HepG2 (cell line): ENCODE data around the gene DLG1. TPM values are rescaled to one million over a fixed set of nuclear protein-coding genes. Genes with fewer than 3 reads are reported as not detected.

Experiments
- ATAC-seq: fragments of 200-7000 bp; cut with Tn5 transposase; 3 replicates; pipeline ENCODE4 v1.9.1; 2020; ENCODE audit warnings: mild to moderate bottlenecking, moderate library complexity
- BruUV-seq: library from RNA; stranded (reverse); fragments of 400-500 nt; replicated peaks from 2 replicates; lab custom pipeline; 2021; lab: Mats Ljungman, UMichigan
- CTCF ChIA-PET: fragments of 300-600 bp; formaldehyde crosslinking; extraction: SDS; loops from one replicate; lab custom pipeline; 2021; ENCODE audit warnings: low total read pairs, inconsistent platforms, low intra/inter-chr PET ratio; lab: Yijun Ruan, JAX
- POLR2A ChIA-PET: fragments of 350-600 bp; sonication (Branson Sonifier 250); formaldehyde crosslinking; loops from one replicate; lab custom pipeline; 2020; ENCODE audit warnings: antibody characterized with exemption, inconsistent platforms; lab: Yijun Ruan, JAX
- DNase-seq: peaks from one replicate; pipeline ENCODE4 v3.0.0-alpha.2; 2015; ENCODE audit warnings: low spot score
- FAIRE-seq: peaks from 3 replicates; lab custom pipeline; 2011; peaks lifted over from hg19 to GRCh38; lab: Jason Lieb, UNC
- H2AFZ ChIP-seq: one replicate; pipeline ENCODE4 v1.6.1; 2011; ENCODE audit warnings: low read length, inconsistent platforms
- H3K27ac ChIP-seq: fragments of 300-600 bp; 3 replicates; pipeline ENCODE4 v1.8.0; 2011; ENCODE audit warnings: mixed run types, mild to moderate bottlenecking, mixed read lengths, low read length, inconsistent platforms; ENCODE audit not compliant: insufficient read depth; ENCODE audit errors: extremely low read length
- H3K27me3 ChIP-seq, 2 experiments: fragments of 200-600 bp in 1 of 2; 2 replicates in 1 of 2; 3 replicates in 1 of 2; pipeline versions ENCODE4 v1.6.0 to v1.8.0; 2011; ENCODE audit warnings: low read length in 2 of 2, mild to moderate bottlenecking in 2 of 2, moderate library complexity in 2 of 2, inconsistent platforms in 1 of 2; ENCODE audit not compliant: insufficient read depth in 2 of 2, control insufficient read depth in 1 of 2
- H3K36me3 ChIP-seq, 2 experiments: fragments of 200-600 bp in 1 of 2; replicated peaks in 1 of 2; 2 replicates in 1 of 2; 3 replicates in 1 of 2; pipeline versions ENCODE4 v1.5.1 to v1.8.0; 2011; ENCODE audit warnings: low read length in 2 of 2, inconsistent platforms in 1 of 2; ENCODE audit not compliant: insufficient read depth in 2 of 2, control insufficient read depth in 1 of 2
- H3K4me1 ChIP-seq: 2 replicates; pipeline ENCODE4 v1.5.1; 2012; ENCODE audit warnings: low read length, inconsistent platforms; ENCODE audit not compliant: insufficient read depth
- H3K4me2 ChIP-seq: 2 replicates; pipeline ENCODE4 v1.6.0; 2011; ENCODE audit warnings: low read depth, low read length, inconsistent platforms
- H3K4me3 ChIP-seq, 3 experiments: fragments of 200-600 bp in 1 of 3; sonication (generic), shearing (Covaris generic) in 1 of 3; replicated peaks in 1 of 3; 2 replicates each; pipeline ENCODE4 v1.5.1; 2011 to 2016; ENCODE audit warnings: low read length in 3 of 3, inconsistent platforms in 2 of 3, low read depth in 2 of 3, mild to moderate bottlenecking in 2 of 3, control low read depth in 1 of 3, mixed read lengths in 1 of 3; ENCODE audit not compliant: insufficient read depth in 1 of 3
- H3K79me2 ChIP-seq: one replicate; pipeline ENCODE4 v1.6.1; 2011; ENCODE audit warnings: low read length, inconsistent platforms; ENCODE audit not compliant: insufficient read depth
- H3K9ac ChIP-seq: 2 replicates; pipeline ENCODE4 v1.6.0; 2011; ENCODE audit warnings: mild to moderate bottlenecking, low read depth, low read length, inconsistent platforms; ENCODE audit not compliant: insufficient read depth
- H3K9me3 ChIP-seq: 2 replicates; pipeline ENCODE4 v1.5.1; 2012; ENCODE audit warnings: mild to moderate bottlenecking, low read length
- H4K20me1 ChIP-seq: 2 replicates; pipeline ENCODE4 v1.6.0; 2011; ENCODE audit warnings: inconsistent platforms, mild to moderate bottlenecking, low read length, moderate library complexity; ENCODE audit not compliant: insufficient read depth
- EZH2 ChIP-seq: conservative IDR thresholded peaks from 2 replicates; pipeline ENCODE4 v1.6.1; 2012; ENCODE audit warnings: mild to moderate bottlenecking, low read depth, low read length, moderate library complexity
- KDM4B ChIP-seq: sonication (generic); formaldehyde crosslinking; IDR thresholded peaks from 2 replicates; pipeline ENCODE4 v1.4.0; 2020; ENCODE audit warnings: missing genetic modification reagents
- MAFG ChIP-seq: sonication (generic); formaldehyde crosslinking; IDR thresholded peaks from 2 replicates; pipeline ENCODE4 v1.5.1; 2020; ENCODE audit warnings: mild to moderate bottlenecking, missing genetic modification reagents
- PHF8 ChIP-seq: sonication (generic); formaldehyde crosslinking; IDR thresholded peaks from 2 replicates; pipeline ENCODE4 v1.5.0; 2020; ENCODE audit warnings: missing genetic modification reagents
- RFXANK ChIP-seq: IDR thresholded peaks from 2 replicates; pipeline ENCODE4 v1.6.1; 2016
- RFXAP ChIP-seq: sonication (generic); formaldehyde crosslinking; IDR thresholded peaks from 2 replicates; pipeline ENCODE4 v1.4.0; 2020; ENCODE audit warnings: missing genetic modification reagents, borderline replicate concordance
- TGIF2 ChIP-seq: IDR thresholded peaks from 2 replicates; pipeline ENCODE4 v1.6.1; 2016; ENCODE audit warnings: control low read depth, missing compliant biosample characterization
- ZNF564 ChIP-seq: sonication (generic); formaldehyde crosslinking; IDR thresholded peaks from 2 replicates; pipeline ENCODE4 v1.8.1; 2023; ENCODE audit warnings: mild to moderate bottlenecking, missing genetic modification reagents
- ZNF615 ChIP-seq: sonication (generic); formaldehyde crosslinking; IDR thresholded peaks from 2 replicates; pipeline ENCODE4 v1.5.0; 2020; ENCODE audit warnings: mild to moderate bottlenecking, missing genetic modification reagents, borderline replicate concordance
- ZNF724P ChIP-seq: sonication (generic); formaldehyde crosslinking; IDR thresholded peaks from 2 replicates; pipeline ENCODE4 v1.8.0; 2022; ENCODE audit warnings: missing genetic modification reagents, borderline replicate concordance
- ZNF782 ChIP-seq: sonication (generic); formaldehyde crosslinking; IDR thresholded peaks from 2 replicates; pipeline ENCODE4 v1.4.0; 2020; ENCODE audit warnings: missing genetic modification reagents, mild to moderate bottlenecking, borderline replicate concordance
- WGBS: methylation state at CpG from one replicate; pipeline ENCODE4 v1.1.6; 2017; ENCODE audit warnings: low lambda C conversion rate; 5-methylcytosine and 5-hydroxymethylcytosine counted together
- in situ Hi-C: cut with HindIII; loops from 2 replicates; pipeline ENCODE4 v1.10.0; 2017; ENCODE audit warnings: low pct_unique_long_range_greater_than_20kb; ENCODE audit not compliant: extremely low pct_ligation_motif_present
- intact Hi-C: fragments of 100-400 bp; cut with micrococcal nuclease; formaldehyde crosslinking; loops from one replicate; pipeline ENCODE4 v1.10.0; 2022; ENCODE audit not compliant: unreplicated experiment
- polyA plus RNA-seq, 8 experiments: library from polyadenylated mRNA; depleted of rRNA in 3 of 8; stranded (reverse) in 7 of 8; unstranded in 1 of 8; fragments of >200 nt; fragmentation: Illumina TruSeq in 4 of 8; extraction: Trizol in 4 of 8; gene quantifications; 2 replicates each; pipeline versions ENCODE4 v1.2.1 to v1.2.3, GENCODE V29; 2011 to 2016; ENCODE audit warnings: low read depth in 4 of 8, missing spikeins in 1 of 8, mixed read lengths in 1 of 8; ENCODE audit not compliant: insufficient read depth in 1 of 8
- total RNA-seq, 5 experiments: library from RNA; depleted of rRNA; stranded (reverse); fragments of >200 nt; fragmentation: Illumina TruSeq; extraction: Trizol; gene quantifications; 2 replicates each; pipeline ENCODE4 v1.2.3, GENCODE V29; 2016; ENCODE audit warnings: low read depth in 1 of 5
- TF ChIP-seq, protein P1 (sequence below), 2 experiments: sonication (generic) in 1 of 2; formaldehyde crosslinking in 1 of 2; IDR thresholded peaks; 2 replicates each; pipeline versions ENCODE4 v1.6.1 to v1.9.0; 2014 to 2022; ENCODE audit warnings: antibody characterized with exemption in 1 of 2, borderline replicate concordance in 1 of 2, inconsistent platforms in 1 of 2, low read depth in 1 of 2, missing genetic modification reagents in 1 of 2
- TF ChIP-seq, protein P2 (sequence below): sonication (generic); formaldehyde crosslinking; IDR thresholded peaks from 2 replicates; pipeline ENCODE4 v1.8.1; 2023; ENCODE audit warnings: missing genetic modification reagents, mild to moderate bottlenecking, borderline replicate concordance
- TF ChIP-seq, protein P3 (sequence below): sonication (generic); formaldehyde crosslinking; conservative IDR thresholded peaks from 2 replicates; pipeline ENCODE4 v1.8.0; 2022; ENCODE audit warnings: low read depth, missing genetic modification reagents
- TF ChIP-seq, protein P4 (sequence below), 2 experiments: sonication (generic) in 1 of 2; formaldehyde crosslinking in 1 of 2; IDR thresholded peaks; 2 replicates each; pipeline versions ENCODE4 v1.5.1 to v1.6.1; 2011 to 2020; ENCODE audit warnings: borderline replicate concordance in 1 of 2, low read depth in 1 of 2, low read length in 1 of 2, mild to moderate bottlenecking in 1 of 2, missing genetic modification reagents in 1 of 2, moderate library complexity in 1 of 2

DLG1 gene
- total and polyA plus RNA-seq, 2 of the 13 experiments (the other 11 are each of a cell fraction or from before 2014, with no cell fraction given) = 30.5 to 104 TPM

DNA sequence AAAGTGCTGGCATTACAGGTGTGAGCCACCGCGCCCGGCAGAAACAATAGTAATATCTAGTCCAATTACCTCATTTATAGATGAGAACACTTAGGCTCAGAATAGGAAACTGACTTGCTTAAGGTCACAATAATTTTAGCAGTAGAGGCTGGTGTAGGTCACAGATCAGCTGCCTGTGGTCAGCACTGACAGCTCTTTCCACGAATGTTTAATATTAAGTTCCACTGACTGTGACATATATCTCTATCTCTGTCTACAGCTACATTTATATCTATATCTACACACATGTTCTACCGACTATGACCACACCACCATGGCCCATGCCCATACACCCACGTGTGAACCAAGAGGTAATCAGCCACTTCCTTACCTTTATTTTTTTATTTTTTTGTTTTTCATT is 40.2 kb upstream of the DLG1 start:
- intact Hi-C loops = no loop called here
- no TSS peak for BruUV-seq

More for the DNA sequence above, 40.2 kb upstream of the DLG1 start:
- Histone ChIP-seq H2AFZ (no peak overlapping the region), H3K79me2 (no peaks in the 10 kb centered on the region), H3K27me3 (no peaks in the 10 kb centered on the region), H4K20me1 (no peaks in the 10 kb centered on the region), H3K9ac (no peak overlapping the region), H3K4me3 (no peak overlapping the region), H3K27ac (no peak overlapping the region), H3K9me3 (no peaks in the 10 kb centered on the region), H3K4me1 (peaks cover 48% of the 10 kb centered on the region), H3K36me3 (no peaks in the 10 kb centered on the region), H3K4me2 (no peak overlapping the region)
- CTCF ChIA-PET = no interaction called here
- in situ Hi-C loops = no loop called here
- ATAC-seq = no peak
- no peak for FAIRE-seq
- WGBS = 99% methylated on average over 6 of the region's 6 CpGs
- TF ChIP-seq ZNF782 (CRISPR knock-in tag) (no peak), KDM4B (CRISPR knock-in tag) (no peak), RFXANK (CRISPR knock-in tag) (no peak), PHF8 (CRISPR knock-in tag) (no peak), MAFG (no peak), ZNF564 (CRISPR knock-in tag) (no peak), RFXAP (CRISPR knock-in tag) (no peak), ZNF615 (CRISPR knock-in tag) (no peak), TGIF2 (no peak), ZNF724P (CRISPR knock-in tag) (no peak), EZH2 (no peak)
- TF ChIP-seq, protein P1, sequence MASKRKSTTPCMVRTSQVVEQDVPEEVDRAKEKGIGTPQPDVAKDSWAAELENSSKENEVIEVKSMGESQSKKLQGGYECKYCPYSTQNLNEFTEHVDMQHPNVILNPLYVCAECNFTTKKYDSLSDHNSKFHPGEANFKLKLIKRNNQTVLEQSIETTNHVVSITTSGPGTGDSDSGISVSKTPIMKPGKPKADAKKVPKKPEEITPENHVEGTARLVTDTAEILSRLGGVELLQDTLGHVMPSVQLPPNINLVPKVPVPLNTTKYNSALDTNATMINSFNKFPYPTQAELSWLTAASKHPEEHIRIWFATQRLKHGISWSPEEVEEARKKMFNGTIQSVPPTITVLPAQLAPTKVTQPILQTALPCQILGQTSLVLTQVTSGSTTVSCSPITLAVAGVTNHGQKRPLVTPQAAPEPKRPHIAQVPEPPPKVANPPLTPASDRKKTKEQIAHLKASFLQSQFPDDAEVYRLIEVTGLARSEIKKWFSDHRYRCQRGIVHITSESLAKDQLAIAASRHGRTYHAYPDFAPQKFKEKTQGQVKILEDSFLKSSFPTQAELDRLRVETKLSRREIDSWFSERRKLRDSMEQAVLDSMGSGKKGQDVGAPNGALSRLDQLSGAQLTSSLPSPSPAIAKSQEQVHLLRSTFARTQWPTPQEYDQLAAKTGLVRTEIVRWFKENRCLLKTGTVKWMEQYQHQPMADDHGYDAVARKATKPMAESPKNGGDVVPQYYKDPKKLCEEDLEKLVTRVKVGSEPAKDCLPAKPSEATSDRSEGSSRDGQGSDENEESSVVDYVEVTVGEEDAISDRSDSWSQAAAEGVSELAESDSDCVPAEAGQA (IDR thresholded peaks at IDR 0.05; ENCODE audit: low read depth) = no peak
- TF ChIP-seq, protein P1 (CRISPR knock-in tag; IDR thresholded peaks at IDR 0.05; ENCODE audit: borderline replicate concordance) = no peak
- TF ChIP-seq, protein P2, sequence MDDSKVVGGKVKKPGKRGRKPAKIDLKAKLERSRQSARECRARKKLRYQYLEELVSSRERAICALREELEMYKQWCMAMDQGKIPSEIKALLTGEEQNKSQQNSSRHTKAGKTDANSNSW = no peak
- TF ChIP-seq, protein P3, sequence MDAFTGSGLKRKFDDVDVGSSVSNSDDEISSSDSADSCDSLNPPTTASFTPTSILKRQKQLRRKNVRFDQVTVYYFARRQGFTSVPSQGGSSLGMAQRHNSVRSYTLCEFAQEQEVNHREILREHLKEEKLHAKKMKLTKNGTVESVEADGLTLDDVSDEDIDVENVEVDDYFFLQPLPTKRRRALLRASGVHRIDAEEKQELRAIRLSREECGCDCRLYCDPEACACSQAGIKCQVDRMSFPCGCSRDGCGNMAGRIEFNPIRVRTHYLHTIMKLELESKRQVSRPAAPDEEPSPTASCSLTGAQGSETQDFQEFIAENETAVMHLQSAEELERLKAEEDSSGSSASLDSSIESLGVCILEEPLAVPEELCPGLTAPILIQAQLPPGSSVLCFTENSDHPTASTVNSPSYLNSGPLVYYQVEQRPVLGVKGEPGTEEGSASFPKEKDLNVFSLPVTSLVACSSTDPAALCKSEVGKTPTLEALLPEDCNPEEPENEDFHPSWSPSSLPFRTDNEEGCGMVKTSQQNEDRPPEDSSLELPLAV (CRISPR knock-in tag) = no peak
- TF ChIP-seq, protein P4, sequence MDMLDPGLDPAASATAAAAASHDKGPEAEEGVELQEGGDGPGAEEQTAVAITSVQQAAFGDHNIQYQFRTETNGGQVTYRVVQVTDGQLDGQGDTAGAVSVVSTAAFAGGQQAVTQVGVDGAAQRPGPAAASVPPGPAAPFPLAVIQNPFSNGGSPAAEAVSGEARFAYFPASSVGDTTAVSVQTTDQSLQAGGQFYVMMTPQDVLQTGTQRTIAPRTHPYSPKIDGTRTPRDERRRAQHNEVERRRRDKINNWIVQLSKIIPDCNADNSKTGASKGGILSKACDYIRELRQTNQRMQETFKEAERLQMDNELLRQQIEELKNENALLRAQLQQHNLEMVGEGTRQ (IDR thresholded peaks at IDR 0.05; ENCODE audit: low read depth, low read length) = no peak
- TF ChIP-seq, protein P4 (CRISPR knock-in tag; IDR thresholded peaks at IDR 0.05; ENCODE audit: borderline replicate concordance) = no peak
- DNase-seq = no peak
- POLR2A ChIA-PET = interaction anchor here (0.7 kb wide), 1 partner anchor 33 kb away, joined by 3 read pairs; no protein-coding TSS in a partner anchor
